Testis (tissue), 2 donors: ENCODE results near the gene C1orf21.

ENCODE experiments used
- CTCF ChIP-seq, 3 experiments: fragments of 450-650 bp in 2 of 3; fragments of 200-600 bp in 1 of 3; sonication (generic) in 1 of 3; IDR thresholded peaks; one replicate each; pipeline ENCODE4 v1.5.1; 2016 to 2019; ENCODE audit warnings: antibody characterized with exemption in 3 of 3, mild to moderate bottlenecking in 2 of 3, moderate library complexity in 1 of 3
- POLR2A ChIP-seq: fragments of 450-650 bp; IDR thresholded peaks from one replicate; pipeline ENCODE4 v1.6.1; 2017; ENCODE audit warnings: antibody characterized with exemption, mild to moderate bottlenecking, moderate library complexity

- TF ChIP-seq CTCF (IDR thresholded peaks at IDR 0.05), result no peak
- TF ChIP-seq POLR2A, result no peak
These were observed 60.9 kb downstream of the C1orf21 start for GRCh38 chr1:184447651-184448185.
